H9 (cell line): ENCODE data around the gene RPS19BP1. TPM values are rescaled to one million over a fixed set of nuclear protein-coding genes. Genes with fewer than 3 reads are reported as not detected.

Experiments used
- DNase-seq: peaks from one replicate; pipeline ENCODE4 v3.0.0-alpha.2; 2017
- H2AFZ ChIP-seq: one replicate; pipeline ENCODE4 v1.6.1; 2013; ENCODE audit warnings: mild to moderate bottlenecking, low read length, control low read depth, moderate library complexity
- H2AK5ac ChIP-seq: 2 replicates; pipeline ENCODE4 v1.6.1; 2013; ENCODE audit warnings: low read length, control low read depth, mixed read lengths; ENCODE audit not compliant: insufficient read length
- H2BK120ac ChIP-seq: one replicate; pipeline ENCODE4 v1.6.1; 2013; ENCODE audit warnings: low read depth, mild to moderate bottlenecking, low read length, control low read depth, inconsistent platforms; ENCODE audit not compliant: poor library complexity, severe bottlenecking
- H2BK12ac ChIP-seq: 2 replicates; pipeline ENCODE4 v1.6.1; 2013; ENCODE audit warnings: low read length, control low read depth, mixed read lengths, low read depth; ENCODE audit not compliant: insufficient read length
- H2BK15ac ChIP-seq: 2 replicates; pipeline ENCODE4 v1.6.1; 2013; ENCODE audit warnings: low read depth, low read length, control low read depth
- H2BK20ac ChIP-seq: one replicate; pipeline ENCODE4 v1.6.1; 2013; ENCODE audit warnings: low read depth, mild to moderate bottlenecking, low read length, control low read depth, inconsistent platforms; ENCODE audit not compliant: poor library complexity, severe bottlenecking
- H2BK5ac ChIP-seq: 2 replicates; pipeline ENCODE4 v1.6.1; 2013; ENCODE audit warnings: low read length, control low read depth, mixed read lengths; ENCODE audit not compliant: insufficient read length
- H3K14ac ChIP-seq: 2 replicates; pipeline ENCODE4 v1.6.1; 2013; ENCODE audit warnings: low read length, control low read depth; ENCODE audit not compliant: insufficient read depth
- H3K18ac ChIP-seq: 2 replicates; pipeline ENCODE4 v1.6.1; 2013; ENCODE audit warnings: low read depth, mild to moderate bottlenecking, mixed read lengths, low read length, control low read depth; ENCODE audit not compliant: insufficient read length
- H3K23ac ChIP-seq: 2 replicates; pipeline ENCODE4 v1.6.1; 2013; ENCODE audit warnings: low read length, control low read depth, mixed read lengths, low read depth; ENCODE audit not compliant: insufficient read length
- H3K23me2 ChIP-seq: 2 replicates; pipeline ENCODE4 v1.6.1; 2013; ENCODE audit warnings: low read depth, mild to moderate bottlenecking, mixed read lengths, low read length, control low read depth; ENCODE audit not compliant: insufficient read length, poor library complexity, severe bottlenecking
- H3K27ac ChIP-seq: 2 replicates; pipeline ENCODE4 v1.5.1; 2013; ENCODE audit warnings: low read length, control low read depth, mixed read lengths, low read depth; ENCODE audit not compliant: insufficient read length
- H3K27me3 ChIP-seq: 2 replicates; pipeline ENCODE4 v1.6.1; 2013; ENCODE audit warnings: low read length, control low read depth, inconsistent platforms; ENCODE audit not compliant: insufficient read depth
- H3K4ac ChIP-seq: 2 replicates; pipeline ENCODE4 v1.6.1; 2013; ENCODE audit warnings: low read depth, mild to moderate bottlenecking, control low read depth, inconsistent platforms, low read length, moderate library complexity
- H3K4me1 ChIP-seq: 2 replicates; pipeline ENCODE4 v1.6.1; 2013; ENCODE audit warnings: low read length, control low read depth, inconsistent platforms; ENCODE audit not compliant: insufficient read depth
- H3K4me2 ChIP-seq: 2 replicates; pipeline ENCODE4 v1.6.1; 2013; ENCODE audit warnings: low read length, control low read depth, mixed read lengths; ENCODE audit not compliant: insufficient read length, insufficient read depth
- H3K56ac ChIP-seq: 2 replicates; pipeline ENCODE4 v1.6.1; 2013; ENCODE audit warnings: low read depth, mild to moderate bottlenecking, mixed read lengths, low read length, control low read depth; ENCODE audit not compliant: insufficient read length
- H3K79me1 ChIP-seq: 2 replicates; pipeline ENCODE4 v1.6.1; 2013; ENCODE audit warnings: low read depth, mild to moderate bottlenecking, moderate library complexity, low read length, control low read depth, inconsistent platforms; ENCODE audit not compliant: insufficient read depth, poor library complexity, severe bottlenecking
- H3K79me2 ChIP-seq: 2 replicates; pipeline ENCODE4 v1.6.1; 2013; ENCODE audit warnings: low read length, control low read depth, inconsistent platforms; ENCODE audit not compliant: insufficient read depth
- H3K9ac ChIP-seq: 2 replicates; pipeline ENCODE4 v1.6.1; 2013; ENCODE audit warnings: low read length, control low read depth, mixed read lengths; ENCODE audit not compliant: insufficient read length; ENCODE audit errors: extremely low read depth
- H3K9me3 ChIP-seq: one replicate; pipeline ENCODE4 v1.6.1; 2013; ENCODE audit warnings: low read depth, low read length, inconsistent platforms; ENCODE audit not compliant: control insufficient read depth
- H3T11ph ChIP-seq: one replicate; pipeline ENCODE4 v1.6.1; 2013; ENCODE audit warnings: mild to moderate bottlenecking, low read length, control low read depth, inconsistent platforms
- H4K20me1 ChIP-seq: one replicate; pipeline ENCODE4 v1.6.1; 2013; ENCODE audit not compliant: control insufficient read depth, insufficient read length, insufficient read depth
- H4K5ac ChIP-seq: 2 replicates; pipeline ENCODE4 v1.6.1; 2013; ENCODE audit warnings: low read depth, mild to moderate bottlenecking, mixed read lengths, low read length, control low read depth; ENCODE audit not compliant: insufficient read length
- H4K8ac ChIP-seq: replicated peaks from 2 replicates; pipeline ENCODE4 v1.6.1; 2013; ENCODE audit warnings: low read length, control low read depth, mixed read lengths, low read depth; ENCODE audit not compliant: insufficient read length
- H4K91ac ChIP-seq: 2 replicates; pipeline ENCODE4 v1.6.1; 2013; ENCODE audit warnings: low read depth, mild to moderate bottlenecking, moderate library complexity, mixed read lengths, low read length, control low read depth; ENCODE audit not compliant: insufficient read length
- H3K27ac Mint-ChIP-seq, 3 experiments: 2 replicates in 2 of 3; 3 replicates in 1 of 3; pipeline ENCODE4 v1.8.0; 2020 to 2021; ENCODE audit warnings: mixed read lengths in 3 of 3, mild to moderate bottlenecking in 1 of 3, moderate library complexity in 1 of 3
- H3K27me3 Mint-ChIP-seq: 2 replicates; pipeline ENCODE4 v1.8.0; 2021; ENCODE audit warnings: low read depth, mild to moderate bottlenecking, moderate library complexity, mixed read lengths
- H3K36me3 Mint-ChIP-seq, 3 experiments: 2 replicates in 2 of 3; 3 replicates in 1 of 3; pipeline ENCODE4 v1.8.0; 2020 to 2021; ENCODE audit warnings: low read depth in 3 of 3, mixed read lengths in 3 of 3; ENCODE audit not compliant: insufficient read depth in 1 of 3
- H3K4me1 Mint-ChIP-seq, 2 experiments: 2 replicates each; pipeline ENCODE4 v1.8.0; 2020; ENCODE audit warnings: mixed read lengths in 2 of 2
- H3K4me3 Mint-ChIP-seq, 2 experiments: 2 replicates in 1 of 2; 3 replicates in 1 of 2; pipeline ENCODE4 v1.8.0; 2020 to 2021; ENCODE audit warnings: mild to moderate bottlenecking in 2 of 2, mixed read lengths in 2 of 2, moderate library complexity in 1 of 2
- H3K9me3 Mint-ChIP-seq, 2 experiments: 2 replicates in 1 of 2; 3 replicates in 1 of 2; pipeline ENCODE4 v1.8.0; 2020; ENCODE audit warnings: mild to moderate bottlenecking in 2 of 2, mixed read lengths in 2 of 2, moderate library complexity in 1 of 2
- CTCF ChIP-seq: fragments of 200-600 bp; sonication (generic); conservative IDR thresholded peaks from 3 replicates; pipeline ENCODE4 v1.8.0; 2021; ENCODE audit warnings: antibody characterized with exemption, mild to moderate bottlenecking
- WGBS: extraction: QIAGEN DNeasy Blood & Tissue Kit; methylation state at CpG from one replicate; pipeline ENCODE4 v1.1.7; 2013; ENCODE audit warnings: missing lambda C conversion rate, low lambda C conversion rate, mixed read lengths; ENCODE audit not compliant: insufficient read length; ENCODE audit errors: extremely low coverage; 5-methylcytosine and 5-hydroxymethylcytosine counted together
- total RNA-seq: library from RNA; stranded (reverse); gene quantifications from 2 replicates; pipeline ENCODE4 v1.2.1, GENCODE V29; 2021

The RPS19BP1 gene
- total RNA-seq, 1 experiment from 2014 or later = 65.0 TPM

DNA sequence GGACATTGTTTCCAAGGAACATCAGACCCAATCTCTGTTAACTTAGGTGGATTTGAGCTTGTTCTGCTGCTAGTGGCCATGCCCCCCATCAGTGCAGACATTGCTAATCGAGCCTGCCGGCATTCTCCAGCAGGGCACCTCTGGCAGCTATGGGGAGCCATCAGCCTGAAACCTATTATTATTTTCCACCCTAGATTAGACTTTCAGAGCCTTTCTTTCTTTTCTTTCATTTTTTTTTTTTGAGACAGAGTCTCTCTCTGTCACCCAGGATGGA is 42.9 kb upstream of the RPS19BP1 start:
- Mint-ChIP-seq H3K27ac (no peak overlapping the region), H3K9me3 (no peaks in the 10 kb centered on the region), H3K27me3 (peaks cover 24% of the 10 kb centered on the region), H3K36me3 (no peaks in the 10 kb centered on the region; a peak in 1 of 7 replicates), H3K4me1 (peaks cover 8 to 17% of the 10 kb centered on the region in 2 experiments), H3K4me3 (no peak overlapping the region)
- no peak overlapping the region for H3K4ac ChIP-seq
- H3K14ac ChIP-seq = no peak overlapping the region
- no peak overlapping the region for H2AFZ ChIP-seq
- no peak overlapping the region for H2BK12ac ChIP-seq
- H3K4me2 ChIP-seq = no peak overlapping the region
- H2BK20ac ChIP-seq = no peak overlapping the region
- H4K8ac ChIP-seq = no peak overlapping the region
- H3K18ac ChIP-seq = no peak overlapping the region
- H3K9ac ChIP-seq = no peak overlapping the region
- H3T11ph ChIP-seq = no peak overlapping the region
- H3K4me1 ChIP-seq = no peaks in the 10 kb centered on the region
- H3K9me3 ChIP-seq = no peaks in the 10 kb centered on the region
- H2BK5ac ChIP-seq = no peak overlapping the region
- H2BK120ac ChIP-seq = no peak overlapping the region
- H3K56ac ChIP-seq = no peak overlapping the region
- no peak overlapping the region for H2AK5ac ChIP-seq
- no peak overlapping the region for H3K23ac ChIP-seq
- H3K79me2 ChIP-seq = no peaks in the 10 kb centered on the region
- no peak overlapping the region for H4K91ac ChIP-seq
- no peak overlapping the region for H3K27ac ChIP-seq
- no CpG with 5 or more reads among the region's 2 CpGs for WGBS
- no peaks in the 10 kb centered on the region for H4K20me1 ChIP-seq
- H3K27me3 ChIP-seq = no peaks in the 10 kb centered on the region
- H3K79me1 ChIP-seq = no peaks in the 10 kb centered on the region
- H2BK15ac ChIP-seq = no peak overlapping the region
- H4K5ac ChIP-seq = no peak overlapping the region
- H3K23me2 ChIP-seq = no peaks in the 10 kb centered on the region
- no peak for TF ChIP-seq CTCF
- no peak for DNase-seq
